ENCODE data around the gene PEX12.
A peak's percentile ranks its signal among the peaks of the same experiment; 100 is the strongest.

PEX12 gene

GRCh38 chr17:35609831-35610230 is 31.5 kb upstream of the PEX12 start:
- Histone ChIP-seq H3K9me3 (ENCODE audit: low read depth, low read length) (no peaks in the 10 kb centered on the region), H3K27ac (no peak overlapping the region), H3K9ac (ENCODE audit: insufficient read length) (no peak overlapping the region), H3K36me3 (ENCODE audit: insufficient read depth, low read length) (peaks cover 51% of the 10 kb centered on the region), H3K4me3 (no peak overlapping the region)
- no peak for TF ChIP-seq POLR2AphosphoS5 (IDR thresholded peaks at IDR 0.05; ENCODE audit: borderline replicate concordance, low read depth, low read length)
- TF ChIP-seq EZH2 (IDR thresholded peaks at IDR 0.05), result no peak
- TF ChIP-seq FOXP2 (optimal IDR thresholded peaks at IDR 0.05; ENCODE audit: control extremely low read depth, extremely low read length, insufficient read depth), result no peak
- no peak for DNase-seq (ENCODE audit: low read depth, low spot score)

DNA sequence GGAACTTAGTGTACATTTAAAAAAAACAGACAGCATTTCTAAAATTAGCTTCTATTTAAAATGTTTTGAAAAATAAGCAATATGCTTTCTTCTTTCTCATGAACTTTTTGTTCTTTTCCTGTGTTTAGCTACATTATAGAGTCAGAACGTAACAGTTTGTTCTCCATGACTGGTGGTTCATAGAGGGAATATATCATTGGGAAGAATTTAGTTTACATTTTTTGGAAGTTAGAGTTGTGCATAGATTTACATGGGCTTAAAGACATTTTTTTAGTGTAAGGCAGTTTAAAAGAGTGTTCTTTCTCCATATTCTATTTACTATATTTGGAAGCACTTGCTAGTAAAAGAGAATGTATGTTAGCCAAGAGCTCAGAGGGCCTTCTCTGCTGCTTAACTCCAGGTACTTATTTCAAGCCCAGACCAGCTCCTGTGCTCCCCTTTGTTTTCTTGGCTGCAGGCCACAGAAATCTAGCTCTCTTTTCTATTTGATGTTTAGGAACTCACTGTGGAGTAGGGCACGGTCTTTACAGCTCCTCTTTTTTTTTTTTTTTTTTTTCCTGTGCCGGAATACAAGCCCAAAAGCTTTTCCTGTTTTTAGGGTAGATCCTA is 29.0 kb upstream of the PEX12 start:
- no peak for DNase-seq (ENCODE audit: low read depth, low spot score)
- H3K9ac ChIP-seq (ENCODE audit: insufficient read length), result no peak overlapping the region
- no peaks in the 10 kb centered on the region for H3K9me3 ChIP-seq (ENCODE audit: low read depth, low read length)
- TF ChIP-seq POLR2AphosphoS5 (IDR thresholded peaks at IDR 0.05; ENCODE audit: borderline replicate concordance, low read depth, low read length) (no peak), EZH2 (IDR thresholded peaks at IDR 0.05) (no peak), FOXP2 (optimal IDR thresholded peaks at IDR 0.05; ENCODE audit: control extremely low read depth, extremely low read length, insufficient read depth) (no peak)
- H3K27ac ChIP-seq, result no peak overlapping the region; the same call in 1 of the 2 replicates
- H3K36me3 ChIP-seq (ENCODE audit: insufficient read depth, low read length), result peaks cover 53% of the 10 kb centered on the region
- no peak overlapping the region for H3K4me3 ChIP-seq

- Histone ChIP-seq H3K4me3 (no peak overlapping the region), H3K27ac (no peak overlapping the region), H3K9ac (ENCODE audit: insufficient read length) (no peak overlapping the region), H3K9me3 (ENCODE audit: low read depth, low read length) (no peaks in the 10 kb centered on the region), H3K36me3 (ENCODE audit: insufficient read depth, low read length) (peaks cover 59% of the 10 kb centered on the region)
- no peak for DNase-seq (ENCODE audit: low read depth, low spot score)
- TF ChIP-seq POLR2AphosphoS5 (IDR thresholded peaks at IDR 0.05; ENCODE audit: borderline replicate concordance, low read depth, low read length) (no peak), EZH2 (IDR thresholded peaks at IDR 0.05) (no peak), FOXP2 (optimal IDR thresholded peaks at IDR 0.05; ENCODE audit: control extremely low read depth, extremely low read length, insufficient read depth) (no peak)
These were observed 27.3 kb upstream of the PEX12 start for GRCh38 chr17:35605678-35606077.

GRCh38 chr17:35603674-35604073 is 25.3 kb upstream of the PEX12 start:
- H3K9me3 ChIP-seq (ENCODE audit: low read depth, low read length), result no peaks in the 10 kb centered on the region
- DNase-seq (ENCODE audit: low read depth, low spot score), result no peak
- H3K4me3 ChIP-seq, result no peak overlapping the region
- H3K27ac ChIP-seq, result no peak overlapping the region
- H3K9ac ChIP-seq (ENCODE audit: insufficient read length), result no peak overlapping the region
- TF ChIP-seq FOXP2 (optimal IDR thresholded peaks at IDR 0.05; ENCODE audit: control extremely low read depth, extremely low read length, insufficient read depth) (no peak), EZH2 (IDR thresholded peaks at IDR 0.05) (no peak), POLR2AphosphoS5 (IDR thresholded peaks at IDR 0.05; ENCODE audit: borderline replicate concordance, low read depth, low read length) (no peak)
- peaks cover 64% of the 10 kb centered on the region for H3K36me3 ChIP-seq (ENCODE audit: insufficient read depth, low read length)

GRCh38 chr17:35597604-35598003 is 19.2 kb upstream of the PEX12 start:
- no peak for TF ChIP-seq POLR2AphosphoS5 (IDR thresholded peaks at IDR 0.05; ENCODE audit: borderline replicate concordance, low read depth, low read length)
- no peak for TF ChIP-seq FOXP2 (optimal IDR thresholded peaks at IDR 0.05; ENCODE audit: control extremely low read depth, extremely low read length, insufficient read depth)
- no peak for TF ChIP-seq EZH2 (IDR thresholded peaks at IDR 0.05)
- peaks cover 67% of the 10 kb centered on the region for H3K36me3 ChIP-seq (ENCODE audit: insufficient read depth, low read length)
- no peak overlapping the region for H3K9ac ChIP-seq (ENCODE audit: insufficient read length)
- no peak for DNase-seq (ENCODE audit: low read depth, low spot score)
- no peak overlapping the region for H3K27ac ChIP-seq
- no peaks in the 10 kb centered on the region for H3K9me3 ChIP-seq (ENCODE audit: low read depth, low read length)
- no peak overlapping the region for H3K4me3 ChIP-seq

GRCh38 chr17:35596530-35597233 is 18.3 kb upstream of the PEX12 start:
- Histone ChIP-seq H3K9me3 (ENCODE audit: low read depth, low read length) (no peaks in the 10 kb centered on the region), H3K4me3 (no peak overlapping the region), H3K27ac (no peak overlapping the region), H3K36me3 (ENCODE audit: insufficient read depth, low read length) (peaks cover 61% of the 10 kb centered on the region), H3K9ac (ENCODE audit: insufficient read length) (no peak overlapping the region)
- no peak for TF ChIP-seq EZH2 (IDR thresholded peaks at IDR 0.05)
- TF ChIP-seq FOXP2 (optimal IDR thresholded peaks at IDR 0.05; ENCODE audit: control extremely low read depth, extremely low read length, insufficient read depth), result no peak
- no peak for TF ChIP-seq POLR2AphosphoS5 (IDR thresholded peaks at IDR 0.05; ENCODE audit: borderline replicate concordance, low read depth, low read length)
- no peak for DNase-seq (ENCODE audit: low read depth, low spot score)

- H3K36me3 ChIP-seq (ENCODE audit: insufficient read depth, low read length), result peaks cover 60% of the 10 kb centered on the region
- no peaks in the 10 kb centered on the region for H3K9me3 ChIP-seq (ENCODE audit: low read depth, low read length)
- no peak overlapping the region for H3K9ac ChIP-seq (ENCODE audit: insufficient read length)
- H3K4me3 ChIP-seq, result no peak overlapping the region
- TF ChIP-seq EZH2 (IDR thresholded peaks at IDR 0.05) (no peak), FOXP2 (optimal IDR thresholded peaks at IDR 0.05; ENCODE audit: control extremely low read depth, extremely low read length, insufficient read depth) (no peak), POLR2AphosphoS5 (IDR thresholded peaks at IDR 0.05; ENCODE audit: borderline replicate concordance, low read depth, low read length) (no peak)
- no peak overlapping the region for H3K27ac ChIP-seq
- DNase-seq (ENCODE audit: low read depth, low spot score), result no peak
These were observed 17.7 kb upstream of the PEX12 start for GRCh38 chr17:35596072-35596471.

DNA sequence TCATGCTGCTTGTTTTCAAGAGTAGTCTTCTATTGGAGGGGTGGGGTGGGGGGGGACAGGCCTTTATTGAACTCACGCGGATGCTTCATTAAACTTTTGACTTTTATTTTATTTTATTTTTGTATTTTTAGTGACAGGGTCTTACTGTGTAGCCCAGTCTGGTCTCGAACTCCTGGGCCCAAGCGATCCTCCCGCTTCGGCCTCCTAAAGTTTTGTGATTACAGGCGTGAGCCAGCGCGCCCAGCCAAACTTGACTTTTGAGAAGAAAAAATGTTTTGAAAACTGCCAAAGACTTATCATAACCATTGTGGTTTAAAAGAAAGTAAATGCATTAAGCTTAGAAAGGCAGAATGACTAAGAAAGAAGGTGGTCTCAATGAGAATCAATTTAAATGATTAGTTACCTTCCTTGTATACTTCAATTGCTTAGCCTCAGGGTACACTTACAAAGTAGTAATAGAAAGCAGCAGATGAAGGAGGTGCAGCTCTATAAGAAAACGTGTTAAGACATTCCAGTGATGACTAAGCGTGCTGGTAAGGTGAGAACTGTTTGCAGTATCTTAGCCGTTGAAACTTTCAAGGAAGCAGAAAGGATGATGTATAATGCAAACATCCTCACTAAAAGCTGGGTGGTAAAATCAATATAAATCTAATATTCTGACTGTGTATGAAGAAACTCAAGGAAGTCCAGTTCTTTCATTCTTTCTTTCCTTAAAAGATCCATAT is 10.0 kb upstream of the PEX12 start:
- no peak for TF ChIP-seq POLR2AphosphoS5 (IDR thresholded peaks at IDR 0.05; ENCODE audit: borderline replicate concordance, low read depth, low read length)
- TF ChIP-seq EZH2 (IDR thresholded peaks at IDR 0.05), result no peak
- TF ChIP-seq FOXP2 (optimal IDR thresholded peaks at IDR 0.05; ENCODE audit: control extremely low read depth, extremely low read length, insufficient read depth), result no peak
- H3K27ac ChIP-seq, result 0 out of 2 replicates have a peak overlapping the region, but pooled peaks have one; percentile 1
- 0 out of 2 replicates have a peak, but pooled peaks cover 7% of the 10 kb centered on the region for H3K36me3 ChIP-seq (ENCODE audit: insufficient read depth, low read length)
- H3K4me3 ChIP-seq, result peak overlapping the region; percentile 84
- no peak for DNase-seq (ENCODE audit: low read depth, low spot score)
- H3K9ac ChIP-seq (ENCODE audit: insufficient read length), result peak overlapping the region; percentile 82
- no peaks in the 10 kb centered on the region for H3K9me3 ChIP-seq (ENCODE audit: low read depth, low read length)
